Endothelial cell of umbilical vein (primary cell): ENCODE results near the gene S100A4. TPM values are rescaled to one million over a fixed set of nuclear protein-coding genes. Genes with fewer than 3 reads are reported as not detected.

Experiments
- BruUV-seq: library from RNA; stranded (reverse); fragments of 400-500 nt; replicated peaks from 2 replicates; lab custom pipeline; 2021; lab: Mats Ljungman, UMichigan
- CTCF ChIA-PET: fragments of 300-600, 350-600 bp; sonication (Branson Sonifier 250); formaldehyde crosslinking; loops from one replicate; lab custom pipeline; 2021; ENCODE audit warnings: antibody characterized with exemption, inconsistent platforms; lab: Charles Lee
- POLR2A ChIA-PET: fragments of 300-600, 350-600 bp; sonication (Branson Sonifier 250); formaldehyde crosslinking; loops from one replicate; lab custom pipeline; 2021; ENCODE audit warnings: antibody characterized with exemption, inconsistent platforms; lab: Charles Lee
- DNase-seq: peaks from one replicate; pipeline ENCODE4 v3.0.0-alpha.2; 2011; ENCODE audit warnings: low read depth, low spot score
- FAIRE-seq: peaks from 2 replicates; lab custom pipeline; 2011; peaks lifted over from hg19 to GRCh38; lab: Jason Lieb, UNC
- H2AFZ ChIP-seq: 2 replicates; pipeline ENCODE4 v1.6.0; 2012; ENCODE audit warnings: low read depth, low read length, control low read depth, inconsistent platforms
- H3K27ac ChIP-seq: 2 replicates; pipeline ENCODE4 v1.5.1; 2011; ENCODE audit warnings: low read depth, mild to moderate bottlenecking, control low read depth, low read length, moderate library complexity; ENCODE audit not compliant: insufficient read depth
- H3K27me3 ChIP-seq, 2 experiments: 2 replicates each; pipeline versions ENCODE4 v1.6.0 to v1.6.1; 2011; ENCODE audit warnings: low read length in 2 of 2, mixed read lengths in 1 of 2; ENCODE audit not compliant: control insufficient read depth in 2 of 2, insufficient read depth in 2 of 2
- H3K36me3 ChIP-seq, 2 experiments: 2 replicates in 1 of 2; 3 replicates in 1 of 2; pipeline ENCODE4 v1.5.1; 2011; ENCODE audit warnings: low read length in 2 of 2, mild to moderate bottlenecking in 1 of 2, moderate library complexity in 1 of 2; ENCODE audit not compliant: control insufficient read depth in 2 of 2, insufficient read depth in 2 of 2; ENCODE audit errors: extremely low read depth in 1 of 2
- H3K4me1 ChIP-seq: 3 replicates; pipeline ENCODE4 v1.5.1; 2011; ENCODE audit warnings: mild to moderate bottlenecking, low read length; ENCODE audit not compliant: control insufficient read depth, insufficient read depth; ENCODE audit errors: extremely low read depth
- H3K4me2 ChIP-seq: 2 replicates; pipeline ENCODE4 v1.6.1; 2011; ENCODE audit warnings: low read length, control low read depth, mixed read lengths; ENCODE audit not compliant: insufficient read depth
- H3K4me3 ChIP-seq, 3 experiments: fragments of 200-600 bp in 1 of 3; sonication (generic), shearing (Covaris generic) in 1 of 3; replicated peaks in 1 of 3; 2 replicates each; pipeline ENCODE4 v1.5.1; 2011 to 2016; ENCODE audit warnings: control low read depth in 3 of 3, low read length in 3 of 3, mild to moderate bottlenecking in 2 of 3, inconsistent platforms in 1 of 3, low read depth in 1 of 3, moderate library complexity in 1 of 3; ENCODE audit not compliant: insufficient read depth in 1 of 3
- H3K79me2 ChIP-seq: 2 replicates; pipeline ENCODE4 v1.6.0; 2012; ENCODE audit warnings: low read length, inconsistent platforms; ENCODE audit not compliant: control insufficient read depth, insufficient read depth
- H3K9ac ChIP-seq: replicated peaks from 2 replicates; pipeline ENCODE3; 2011; ENCODE audit warnings: low read length, control low read depth; ENCODE audit not compliant: insufficient read depth; ENCODE audit errors: extremely low read depth
- H3K9me1 ChIP-seq: replicated peaks from 3 replicates; pipeline ENCODE4 v1.6.0; 2011; ENCODE audit warnings: mild to moderate bottlenecking, low read length; ENCODE audit not compliant: control insufficient read depth, insufficient read depth; ENCODE audit errors: extremely low read depth
- H3K9me3 ChIP-seq: replicated peaks from 2 replicates; pipeline ENCODE4 v1.5.1; 2012; ENCODE audit warnings: low read length, inconsistent platforms; ENCODE audit not compliant: control insufficient read depth, insufficient read depth
- H4K20me1 ChIP-seq: replicated peaks from 2 replicates; pipeline ENCODE3; 2011; ENCODE audit warnings: mild to moderate bottlenecking, low read length; ENCODE audit not compliant: control insufficient read depth, insufficient read depth; ENCODE audit errors: extremely low read depth
- CTCF ChIP-seq, 2 donors: IDR thresholded peaks; 1 replicate in 1 of 2; 2 replicates in 1 of 2; pipeline ENCODE4 v1.5.1; 2011; ENCODE audit warnings: low read length in 2 of 2, mild to moderate bottlenecking in 2 of 2, moderate library complexity in 2 of 2, control low read depth in 1 of 2, inconsistent platforms in 1 of 2, low read depth in 1 of 2; ENCODE audit not compliant: insufficient read depth in 1 of 2; ENCODE audit errors: extremely low read depth in 1 of 2
- FOS ChIP-seq: IDR thresholded peaks from 2 replicates; pipeline ENCODE4 v1.6.1; 2011; ENCODE audit warnings: mild to moderate bottlenecking, low read length, moderate library complexity, borderline replicate concordance; ENCODE audit not compliant: insufficient read depth
- JUN ChIP-seq: IDR thresholded peaks from 2 replicates; pipeline ENCODE4 v1.6.1; 2011; ENCODE audit warnings: borderline replicate concordance, low read depth; ENCODE audit not compliant: insufficient read length, insufficient read depth
- MAX ChIP-seq: IDR thresholded peaks from 2 replicates; pipeline ENCODE4 v1.6.1; 2011; ENCODE audit not compliant: insufficient read depth, insufficient read length
- MYC ChIP-seq: IDR thresholded peaks from one replicate; pipeline ENCODE4 v1.6.1; 2011; ENCODE audit warnings: mild to moderate bottlenecking, low read depth, low read length
- POLR2AphosphoS5 ChIP-seq: IDR thresholded peaks from 2 replicates; pipeline ENCODE4 v1.6.1; 2012; ENCODE audit warnings: low read depth, mild to moderate bottlenecking, control low read depth, low read length, moderate library complexity; ENCODE audit not compliant: insufficient read depth
- dilution Hi-C: fragments of 300-500 bp; cut with MboI; formaldehyde crosslinking; loops from one replicate; pipeline ENCODE4 v1.15.0; 2019; ENCODE audit warnings: low sequenced_read_pairs; ENCODE audit not compliant: extremely low pct_ligation_motif_present
- intact Hi-C: fragments of 100-400 bp; cut with micrococcal nuclease; formaldehyde crosslinking; loops from one replicate; pipeline ENCODE4 v1.10.0; 2022
- polyA plus RNA-seq, 4 experiments: library from polyadenylated mRNA; depleted of rRNA in 3 of 4; stranded (reverse) in 3 of 4; unstranded in 1 of 4; fragments of >200 nt; gene quantifications; 2 replicates each; pipeline versions ENCODE4 v1.2.1 to v1.2.3, GENCODE V29; 2011 to 2012; ENCODE audit warnings: missing spikeins in 1 of 4
- total RNA-seq: library from RNA; stranded (reverse); gene quantifications from 2 replicates; pipeline ENCODE4 v1.2.3, GENCODE V29; 2021

S100A4 gene
- total and polyA plus RNA-seq, 2 donors (not counting 3 experiments of a cell fraction or from before 2014, with no cell fraction given) = 1.1 TPM; not detected in 1

GRCh38 chr1:153510984-153511410 is 34.6 kb downstream of the S100A4 start:
- Histone ChIP-seq H3K9me1 (no peaks in the 10 kb centered on the region), H3K36me3 (no peaks in the 10 kb centered on the region), H2AFZ (peak overlapping the region; percentile 71), H3K27ac (no peak overlapping the region), H3K4me3 (no peak overlapping the region), H3K27me3 (no peaks in the 10 kb centered on the region), H3K9ac (peak overlapping the region; percentile 34), H3K4me2 (no peak overlapping the region), H3K79me2 (no peaks in the 10 kb centered on the region), H3K9me3 (no peaks in the 10 kb centered on the region), H3K4me1 (no peaks in the 10 kb centered on the region), H4K20me1 (no peaks in the 10 kb centered on the region)
- ChIA-PET CTCF (interaction anchor here (0.7 to 6.1 kb wide), 35 partner anchors 9 to 475 kb away, joined by 3 to 167 read pairs (median 5); partner anchors contain the start of genes CHTOP, RAB13, S100A13 and S100A14), POLR2A (no interaction called here)
- intact Hi-C loops = loop anchor here (1.0 to 2.0 kb wide), 8 partner anchors 22 to 475 kb away; partner anchors contain the start of genes CHTOP, RAB13, S100A13 and SNAPIN
- dilution Hi-C loops = no loop called here
- DNase-seq = peak; percentile 71
- no TSS peak for BruUV-seq
- peak; percentile 94 for FAIRE-seq
- TF ChIP-seq FOS (no peak), MAX (peak; percentile 82), POLR2AphosphoS5 (peak; percentile 59), JUN (no peak), MYC (peak; percentile 94), CTCF (IDR thresholded peaks at IDR 0.05; ENCODE audit: extremely low read depth in 1 of 2, insufficient read depth in 1 of 2, low read depth in 1 of 2, low read length in 2 of 2) (peak; percentile 94)
